ENCODE measurements around the gene CHIA.

Gene CHIA

GRCh38 chr1:111281411-111281810 lies 9.2 kb upstream of the CHIA start:
- DNase-seq (ENCODE audit: low read depth in 1 of 2, low spot score in 1 of 2) = no peak
- Histone ChIP-seq H3K27ac (replicated peaks) (no peak overlapping the region), H3K27me3 (ENCODE audit: insufficient read depth, poor library complexity, severe bottlenecking) (peaks cover 2% of the 10 kb centered on the region), H3K4me3 (replicated peaks; ENCODE audit: insufficient read depth, low read length) (no peak overlapping the region)
- TF ChIP-seq POLR2AphosphoS5 (IDR thresholded peaks at IDR 0.05; ENCODE audit: low read depth) (no peak), SPI1 (IDR thresholded peaks at IDR 0.05; ENCODE audit: borderline replicate concordance, low read depth) (no peak), GABPA (IDR thresholded peaks at IDR 0.05; ENCODE audit: low read depth) (no peak), REST (IDR thresholded peaks at IDR 0.05; ENCODE audit: insufficient replicate concordance, low read depth) (no peak)
- TF ChIP-seq, protein P1, sequence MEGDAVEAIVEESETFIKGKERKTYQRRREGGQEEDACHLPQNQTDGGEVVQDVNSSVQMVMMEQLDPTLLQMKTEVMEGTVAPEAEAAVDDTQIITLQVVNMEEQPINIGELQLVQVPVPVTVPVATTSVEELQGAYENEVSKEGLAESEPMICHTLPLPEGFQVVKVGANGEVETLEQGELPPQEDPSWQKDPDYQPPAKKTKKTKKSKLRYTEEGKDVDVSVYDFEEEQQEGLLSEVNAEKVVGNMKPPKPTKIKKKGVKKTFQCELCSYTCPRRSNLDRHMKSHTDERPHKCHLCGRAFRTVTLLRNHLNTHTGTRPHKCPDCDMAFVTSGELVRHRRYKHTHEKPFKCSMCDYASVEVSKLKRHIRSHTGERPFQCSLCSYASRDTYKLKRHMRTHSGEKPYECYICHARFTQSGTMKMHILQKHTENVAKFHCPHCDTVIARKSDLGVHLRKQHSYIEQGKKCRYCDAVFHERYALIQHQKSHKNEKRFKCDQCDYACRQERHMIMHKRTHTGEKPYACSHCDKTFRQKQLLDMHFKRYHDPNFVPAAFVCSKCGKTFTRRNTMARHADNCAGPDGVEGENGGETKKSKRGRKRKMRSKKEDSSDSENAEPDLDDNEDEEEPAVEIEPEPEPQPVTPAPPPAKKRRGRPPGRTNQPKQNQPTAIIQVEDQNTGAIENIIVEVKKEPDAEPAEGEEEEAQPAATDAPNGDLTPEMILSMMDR (IDR thresholded peaks at IDR 0.05; ENCODE audit: insufficient read depth, low read length) = no peak

DNA sequence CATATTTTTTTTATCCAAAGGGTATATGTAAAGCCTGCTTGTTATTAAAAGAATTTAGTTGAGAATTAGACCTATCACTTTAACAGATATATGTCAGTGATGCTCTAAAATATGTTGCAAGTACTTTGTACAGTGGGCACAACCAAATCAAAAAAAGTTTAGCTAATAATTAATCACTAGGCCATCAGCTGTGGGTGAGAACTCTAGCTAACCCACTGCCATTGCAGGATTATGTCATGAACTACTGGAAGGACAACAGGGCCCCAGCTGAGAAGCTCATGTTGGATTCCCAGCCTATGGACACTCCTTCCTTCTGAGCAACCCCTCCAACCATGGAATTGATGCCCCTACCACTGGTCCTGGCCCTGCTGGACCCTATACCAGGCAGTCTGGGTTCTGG lies 6.8 kb upstream of the CHIA start:
- no peak overlapping the region for H3K4me3 ChIP-seq (replicated peaks; ENCODE audit: insufficient read depth, low read length)
- peaks cover 2% of the 10 kb centered on the region for H3K27me3 ChIP-seq (ENCODE audit: insufficient read depth, poor library complexity, severe bottlenecking)
- TF ChIP-seq GABPA (IDR thresholded peaks at IDR 0.05; ENCODE audit: low read depth) = no peak
- TF ChIP-seq, protein P1 (IDR thresholded peaks at IDR 0.05; ENCODE audit: insufficient read depth, low read length) = no peak
- TF ChIP-seq SPI1 (IDR thresholded peaks at IDR 0.05; ENCODE audit: borderline replicate concordance, low read depth) = no peak
- TF ChIP-seq REST (IDR thresholded peaks at IDR 0.05; ENCODE audit: insufficient replicate concordance, low read depth) = no peak
- no peak for TF ChIP-seq POLR2AphosphoS5 (IDR thresholded peaks at IDR 0.05; ENCODE audit: low read depth)
- no peak overlapping the region for H3K27ac ChIP-seq (replicated peaks)
- DNase-seq (ENCODE audit: low read depth in 1 of 2, low spot score in 1 of 2) = no peak

- Histone ChIP-seq H3K4me3 (replicated peaks; ENCODE audit: insufficient read depth, low read length) (no peak overlapping the region), H3K27me3 (ENCODE audit: insufficient read depth, poor library complexity, severe bottlenecking) (peaks cover 3% of the 10 kb centered on the region), H3K27ac (replicated peaks) (no peak overlapping the region)
- DNase-seq (ENCODE audit: low read depth in 1 of 2, low spot score in 1 of 2) = no peak
- TF ChIP-seq REST (IDR thresholded peaks at IDR 0.05; ENCODE audit: insufficient replicate concordance, low read depth) (no peak), POLR2AphosphoS5 (IDR thresholded peaks at IDR 0.05; ENCODE audit: low read depth) (no peak), SPI1 (IDR thresholded peaks at IDR 0.05; ENCODE audit: borderline replicate concordance, low read depth) (no peak)
These were observed 4.8 kb upstream of the CHIA start for GRCh38 chr1:111285879-111286278.

All from HL-60 (cell line).